ENCODE results near the gene CRAT.
"Not testable (repeated sequence)": the region's sequence is repeated elsewhere in the genome, so short reads cannot be mapped to it uniquely, and the experiment has no call there.

CRAT gene

GRCh38 chr9:129128689-129129088 lies 18.1 kb upstream of the CRAT start:
- Mint-ChIP-seq H3K9me3 (no peaks in the 10 kb centered on the region), H3K4me3 (no peak overlapping the region), H3K27ac (peak overlapping the region; percentile 48), H3K36me3 (peaks cover 74% of the 10 kb centered on the region), H3K4me1 (peaks cover 9% of the 10 kb centered on the region)
- ATAC-seq (no peak), DNase-seq (ENCODE audit: low spot score in 2 of 2) (no peak)

GRCh38 chr9:129126749-129127618 lies 16.4 kb upstream of the CRAT start:
- Mint-ChIP-seq H3K36me3 (peaks cover 82% of the 10 kb centered on the region), H3K4me3 (no peak overlapping the region), H3K27ac (peak overlapping the region; percentile 43), H3K9me3 (no peaks in the 10 kb centered on the region), H3K4me1 (peaks cover 7% of the 10 kb centered on the region)
- DNase-seq (ENCODE audit: low spot score in 2 of 2) (no peak), ATAC-seq (no peak)

GRCh38 chr9:129125478-129125877 lies 14.9 kb upstream of the CRAT start:
- no peaks in the 10 kb centered on the region for H3K9me3 Mint-ChIP-seq
- H3K27ac Mint-ChIP-seq, result no peak overlapping the region
- no peak for DNase-seq (ENCODE audit: low spot score in 2 of 2)
- no peak overlapping the region for H3K4me3 Mint-ChIP-seq
- H3K4me1 Mint-ChIP-seq, result no peaks in the 10 kb centered on the region
- peaks cover 90% of the 10 kb centered on the region for H3K36me3 Mint-ChIP-seq
- peak; percentile 48 for ATAC-seq

- Mint-ChIP-seq H3K4me3 (no peak overlapping the region), H3K36me3 (peaks cover 90% of the 10 kb centered on the region), H3K9me3 (no peaks in the 10 kb centered on the region), H3K27ac (peak overlapping the region; percentile 78), H3K4me1 (no peaks in the 10 kb centered on the region)
- ATAC-seq (no peak), DNase-seq (ENCODE audit: low spot score in 2 of 2) (no peak)
Observed at GRCh38 chr9:129124506-129125069, 14.0 kb upstream of the CRAT start.

GRCh38 chr9:129122976-129123375 lies 12.4 kb upstream of the CRAT start:
- DNase-seq (ENCODE audit: low spot score in 2 of 2); ATAC-seq; H3K4me3 Mint-ChIP-seq; H3K9me3 Mint-ChIP-seq; H3K4me1 Mint-ChIP-seq: not testable (repeated sequence)
- Mint-ChIP-seq H3K27ac (peak overlapping the region; percentile 40), H3K36me3 (peaks cover 77% of the 10 kb centered on the region)

GRCh38 chr9:129122133-129122532 lies 11.5 kb upstream of the CRAT start:
- Mint-ChIP-seq H3K4me3 (no peak overlapping the region), H3K4me1 (no peaks in the 10 kb centered on the region), H3K9me3 (no peaks in the 10 kb centered on the region), H3K36me3 (peaks cover 72% of the 10 kb centered on the region), H3K27ac (no peak overlapping the region)
- DNase-seq (ENCODE audit: low spot score in 2 of 2) (no peak), ATAC-seq (no peak)

GRCh38 chr9:129121483-129121882 lies 10.9 kb upstream of the CRAT start:
- Mint-ChIP-seq H3K4me3 (no peak overlapping the region), H3K4me1 (no peaks in the 10 kb centered on the region), H3K9me3 (no peaks in the 10 kb centered on the region), H3K36me3 (peaks cover 71% of the 10 kb centered on the region), H3K27ac (peak overlapping the region; percentile 67)
- DNase-seq (ENCODE audit: low spot score in 2 of 2), result no peak
- no peak for ATAC-seq

GRCh38 chr9:129118799-129119198 lies 8.2 kb upstream of the CRAT start:
- no peak overlapping the region for H3K27ac Mint-ChIP-seq
- H3K4me3 Mint-ChIP-seq, result no peak overlapping the region
- H3K4me1 Mint-ChIP-seq, result peaks cover 7% of the 10 kb centered on the region
- no peak for ATAC-seq
- no peak for DNase-seq (ENCODE audit: low spot score in 2 of 2)
- H3K36me3 Mint-ChIP-seq, result peaks cover 44% of the 10 kb centered on the region
- H3K9me3 Mint-ChIP-seq, result no peaks in the 10 kb centered on the region

GRCh38 chr9:129113645-129114304 lies 3.2 kb upstream of the CRAT start:
- Mint-ChIP-seq H3K27ac (no peak overlapping the region), H3K9me3 (no peaks in the 10 kb centered on the region), H3K36me3 (peaks cover 6% of the 10 kb centered on the region), H3K4me3 (no peak overlapping the region), H3K4me1 (peaks cover 18% of the 10 kb centered on the region)
- DNase-seq (ENCODE audit: low spot score in 2 of 2) (no peak), ATAC-seq (no peak)

- ATAC-seq; DNase-seq (ENCODE audit: low spot score in 2 of 2); H3K9me3 Mint-ChIP-seq; H3K36me3 Mint-ChIP-seq: not testable (repeated sequence)
- Mint-ChIP-seq H3K4me1 (peaks cover 22% of the 10 kb centered on the region), H3K27ac (peak overlapping the region; percentile 96), H3K4me3 (peak overlapping the region; percentile 86)
Observed at GRCh38 chr9:129112526-129112925, 1.9 kb upstream of the CRAT start.

- peak overlapping the region; percentile 86 for H3K4me3 Mint-ChIP-seq
- peaks cover 13% of the 10 kb centered on the region for H3K36me3 Mint-ChIP-seq
- H3K9me3 Mint-ChIP-seq, result no peaks in the 10 kb centered on the region
- H3K4me1 Mint-ChIP-seq, result peaks cover 22% of the 10 kb centered on the region
- H3K27ac Mint-ChIP-seq, result peak overlapping the region; percentile 96
- DNase-seq (ENCODE audit: low spot score in 2 of 2) (peak in 1 of 2 donors; percentile 68), ATAC-seq (no peak)
Observed at GRCh38 chr9:129111528-129112151, 1.0 kb upstream of the CRAT start.

GRCh38 chr9:129109952-129110739 lies 447 bp downstream of the CRAT start:
- peak in 1 of 2 donors; percentile 55 for DNase-seq (ENCODE audit: low spot score in 2 of 2)
- peak overlapping the region; percentile 86 for H3K4me3 Mint-ChIP-seq

GRCh38 chr9:129109537-129109903 lies 1.1 kb downstream of the CRAT start:
- DNase-seq (ENCODE audit: low spot score in 2 of 2) (no peak), ATAC-seq (no peak)
- H3K4me1 Mint-ChIP-seq, result peaks cover 15% of the 10 kb centered on the region
- peak overlapping the region; percentile 79 for H3K27ac Mint-ChIP-seq
- H3K4me3 Mint-ChIP-seq, result peak overlapping the region; percentile 86
- no peaks in the 10 kb centered on the region for H3K9me3 Mint-ChIP-seq
- H3K36me3 Mint-ChIP-seq, result peaks cover 14% of the 10 kb centered on the region

More at GRCh38 chr9:129109952-129110739, 447 bp downstream of the CRAT start:
- ATAC-seq, result no peak
- H3K4me1 Mint-ChIP-seq, result peaks cover 18% of the 10 kb centered on the region
- H3K9me3 Mint-ChIP-seq, result no peaks in the 10 kb centered on the region
- peak overlapping the region; percentile 96 for H3K27ac Mint-ChIP-seq
- H3K36me3 Mint-ChIP-seq, result peaks cover 14% of the 10 kb centered on the region

GRCh38 chr9:129108805-129109536 lies 1.6 kb downstream of the CRAT start:
- Mint-ChIP-seq H3K27ac (peak overlapping the region; percentile 79), H3K9me3 (no peaks in the 10 kb centered on the region), H3K4me1 (peaks cover 15% of the 10 kb centered on the region), H3K4me3 (peak overlapping the region; percentile 86), H3K36me3 (peaks cover 14% of the 10 kb centered on the region)
- DNase-seq (ENCODE audit: low spot score in 2 of 2), result no peak
- ATAC-seq, result no peak

All from stimulated activated effector memory CD8-positive, alpha-beta T cell treated with anti-CD3 and anti-CD28 coated beads, Interleukin-12 subunit alpha, Interleukin-12 subunit beta, amount 100 ng/mL, for 72 hours (primary cell).